ENCODE data around the gene WASF1.

WASF1 gene

GRCh38 chr6:110179406-110180227 lies at the start of gene WASF1:
TSS of gene WASF1 (minus strand) at chr6:110179670. CDS start at chr6:110127601, 52,069 bp downstream.
- DNase-seq = peak; percentile 99

- DNase-seq = no peak
Measured at GRCh38 chr6:110226261-110226660, 46.8 kb upstream of the WASF1 start.

- DNase-seq = no peak
Measured at GRCh38 chr6:110221738-110222137, 42.3 kb upstream of the WASF1 start.

GRCh38 chr6:110217266-110217665 lies 37.8 kb upstream of the WASF1 start:
- DNase-seq = no peak

- DNase-seq = no peak
Measured at GRCh38 chr6:110216140-110216539, 36.7 kb upstream of the WASF1 start.

GRCh38 chr6:110214338-110214737 lies 34.9 kb upstream of the WASF1 start:
- no peak for DNase-seq

- DNase-seq = no peak
Measured at GRCh38 chr6:110211753-110212152, 32.3 kb upstream of the WASF1 start.

- no peak for DNase-seq
Measured at GRCh38 chr6:110207652-110208051, 28.2 kb upstream of the WASF1 start.

GRCh38 chr6:110201151-110201884 lies 21.8 kb upstream of the WASF1 start:
- DNase-seq = peak; percentile 78

GRCh38 chr6:110198561-110198960 lies 19.1 kb upstream of the WASF1 start:
- DNase-seq = no peak

- no peak for DNase-seq
Measured at GRCh38 chr6:110196874-110197273, 17.4 kb upstream of the WASF1 start.

- no peak for DNase-seq
Measured at GRCh38 chr6:110195639-110196038, 16.2 kb upstream of the WASF1 start.

- no peak for DNase-seq
Measured at GRCh38 chr6:110191477-110191876, 12.0 kb upstream of the WASF1 start.

GRCh38 chr6:110190726-110191125 lies 11.3 kb upstream of the WASF1 start:
- no peak for DNase-seq

- no peak for DNase-seq
Measured at GRCh38 chr6:110188791-110189190, 9.3 kb upstream of the WASF1 start.

GRCh38 chr6:110185879-110186278 lies 6.4 kb upstream of the WASF1 start:
- peak; percentile 40 for DNase-seq

- DNase-seq = peak; percentile 35
Measured at GRCh38 chr6:110183292-110183885, 3.9 kb upstream of the WASF1 start.

- peak; percentile 86 for DNase-seq
Measured at GRCh38 chr6:110181131-110182030, 1.9 kb upstream of the WASF1 start.

- DNase-seq = no peak
Measured at GRCh38 chr6:110180228-110181008, 948 bp upstream of the WASF1 start, which contains the start of gene CDC40. TSS of gene CDC40 (plus strand) at chr6:110180427. CDS start at chr6:110180445, 18 bp downstream.

GRCh38 chr6:110178626-110179405 lies 654 bp downstream of the WASF1 start:
- DNase-seq = peak; percentile 89
